ENCODE data around the gene FCHSD1.
A peak's percentile ranks its signal among the peaks of the same experiment; 100 is the strongest.
"Not testable (repeated sequence)": the region's sequence is repeated elsewhere in the genome, so short reads cannot be mapped to it uniquely, and the experiment has no call there.

FCHSD1 gene

DNA sequence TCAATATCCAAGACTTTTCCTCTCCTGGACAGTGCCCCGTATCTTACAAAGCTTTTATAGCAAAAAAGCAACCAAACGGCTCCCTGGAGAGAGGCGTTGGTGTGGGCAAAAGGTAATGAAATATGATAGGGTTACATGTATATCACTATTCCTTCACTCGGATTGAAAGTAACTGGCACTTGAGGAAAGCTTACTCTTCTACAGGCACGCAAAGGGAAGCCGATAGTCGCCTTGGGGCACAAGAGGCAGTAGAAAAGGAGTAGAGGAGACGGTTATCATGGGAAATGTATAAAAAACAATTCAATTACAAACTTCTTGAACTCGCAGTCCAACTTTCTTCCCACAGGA is 33.6 kb downstream of the FCHSD1 start:
- no peak for DNase-seq (ENCODE audit: low read depth)

DNA sequence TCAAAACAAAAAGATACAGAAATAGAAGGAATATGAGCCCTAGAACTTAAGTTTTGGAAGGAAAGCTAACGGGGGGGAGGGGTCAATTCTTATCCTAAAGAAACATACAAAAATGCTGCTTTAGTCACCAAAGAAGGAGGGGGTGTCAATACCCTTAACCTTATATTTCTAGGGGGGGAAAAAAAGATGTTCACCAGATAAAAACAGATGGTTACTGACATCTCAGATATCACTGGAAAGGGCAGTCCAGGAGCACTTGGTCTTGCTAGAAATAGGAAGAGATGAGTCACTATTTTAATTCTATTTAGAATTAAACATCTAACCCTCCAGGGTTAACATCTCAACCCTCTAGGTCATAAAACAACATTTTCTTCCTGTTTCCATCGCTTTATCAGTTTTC is 34.1 kb downstream of the FCHSD1 start:
- no peak for DNase-seq (ENCODE audit: low read depth)

DNA sequence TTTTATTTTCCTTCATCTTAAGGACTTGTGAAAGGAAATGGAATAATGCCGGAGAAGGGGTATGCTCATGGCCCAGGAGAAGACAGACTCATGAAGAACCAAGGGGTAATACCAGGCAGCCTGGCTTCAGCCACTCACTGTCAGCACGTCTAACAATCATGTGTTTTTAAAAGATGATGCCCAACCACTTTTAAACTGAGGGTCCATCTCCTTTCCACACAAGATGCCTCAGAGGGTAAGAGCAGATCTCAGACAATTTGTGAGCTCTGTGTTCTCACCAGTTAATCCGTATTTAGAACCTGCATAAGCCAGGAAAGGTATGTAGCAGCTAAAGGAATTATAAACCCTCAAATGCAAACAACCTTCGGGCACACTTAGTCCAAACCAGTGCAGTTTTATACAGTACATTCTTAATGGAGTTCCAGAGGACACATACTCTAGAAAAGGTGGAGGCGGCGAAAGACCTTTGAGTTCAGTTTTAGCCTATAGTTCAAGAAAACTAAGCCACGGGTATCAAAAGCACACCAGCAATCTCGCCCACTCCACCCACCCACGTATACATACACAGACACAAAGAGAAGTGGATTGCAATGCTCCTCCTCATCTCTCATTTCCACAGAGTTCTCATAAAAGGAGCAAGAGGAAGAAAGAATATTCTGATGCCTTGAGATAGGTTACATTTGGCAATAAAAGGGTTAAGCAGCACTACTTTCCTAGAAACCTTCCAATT is 35.1 kb downstream of the FCHSD1 start:
- DNase-seq (ENCODE audit: low read depth) = no peak

DNA sequence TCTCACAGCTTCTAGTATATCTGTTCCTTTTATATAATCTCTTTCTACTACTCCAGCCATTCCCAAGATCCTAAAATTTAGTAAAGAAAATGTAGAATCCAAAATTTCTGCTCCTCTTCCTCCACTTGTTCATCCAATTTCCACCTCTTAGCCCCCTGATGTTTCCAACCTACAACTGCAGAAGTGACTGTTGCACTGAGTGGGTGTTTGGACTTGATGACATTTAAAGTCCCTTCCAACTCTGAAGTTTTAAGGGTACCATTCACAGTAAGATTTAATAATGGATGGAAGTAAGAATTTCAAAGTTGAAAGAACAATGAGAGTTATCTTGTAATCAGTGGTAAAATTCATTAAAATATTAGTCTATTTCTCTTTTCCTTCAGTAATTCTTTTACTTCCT is 37.9 kb downstream of the FCHSD1 start:
- DNase-seq (ENCODE audit: low read depth) = no peak

DNA sequence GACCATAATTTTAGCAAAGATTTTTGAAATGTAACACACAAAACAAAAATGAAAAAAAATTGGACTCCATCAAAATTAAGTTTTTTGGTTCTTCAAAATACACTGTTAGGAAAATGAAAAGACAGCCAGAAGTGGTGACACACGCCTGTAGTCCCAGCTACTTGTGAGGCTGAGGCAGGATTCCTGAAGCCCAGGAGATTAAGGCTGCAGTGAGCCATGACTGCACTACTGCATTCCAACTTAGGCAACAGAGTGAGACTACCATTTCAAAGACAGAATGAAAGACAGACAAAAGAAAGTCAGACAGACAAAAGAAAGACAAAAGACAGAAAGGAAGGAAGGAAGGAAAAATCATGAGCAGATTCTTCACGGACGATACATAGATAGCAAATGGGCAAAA is 39.9 kb downstream of the FCHSD1 start:
- DNase-seq (ENCODE audit: low read depth) = no peak

DNA sequence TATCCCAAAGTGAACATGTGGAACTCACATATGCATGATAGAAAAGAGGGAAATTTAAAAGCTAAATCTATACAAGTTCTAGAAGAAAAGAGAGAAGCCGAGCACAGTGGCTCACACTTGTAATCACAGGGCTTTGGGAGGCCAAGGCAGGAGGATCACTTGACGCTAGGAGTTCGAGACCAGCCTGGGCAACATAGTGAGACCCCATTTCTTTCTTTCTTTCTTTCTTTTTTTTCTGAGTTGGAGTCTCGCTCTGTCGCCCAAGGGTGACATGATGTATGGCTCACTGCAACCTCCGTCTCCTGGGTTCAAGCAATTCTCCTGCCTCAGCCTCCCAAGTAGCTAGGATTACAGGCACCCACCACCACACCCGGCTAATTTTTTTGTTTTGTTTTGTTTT is 41.3 kb downstream of the FCHSD1 start:
- not testable (repeated sequence) for DNase-seq (ENCODE audit: low read depth)

DNA sequence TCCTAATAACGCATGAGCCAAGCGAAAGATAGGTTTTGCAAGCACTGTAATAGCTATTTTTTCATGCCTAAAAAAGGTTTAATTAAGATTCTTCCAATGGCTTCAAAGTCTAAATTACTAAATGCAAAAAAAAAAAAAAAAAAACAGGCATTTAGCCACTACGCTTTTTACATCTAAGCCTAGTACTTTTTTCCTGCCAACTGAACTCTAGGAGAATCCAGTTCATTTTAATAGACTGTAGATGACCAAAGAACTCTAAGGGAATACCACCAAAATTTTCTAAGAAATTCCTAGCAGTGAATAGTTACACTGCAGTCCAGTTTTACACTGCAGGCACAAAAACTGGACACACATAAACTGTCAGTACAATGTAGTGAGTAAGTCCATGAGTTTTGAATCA is 42.2 kb downstream of the FCHSD1 start:
- DNase-seq (ENCODE audit: low read depth) = no peak

DNA sequence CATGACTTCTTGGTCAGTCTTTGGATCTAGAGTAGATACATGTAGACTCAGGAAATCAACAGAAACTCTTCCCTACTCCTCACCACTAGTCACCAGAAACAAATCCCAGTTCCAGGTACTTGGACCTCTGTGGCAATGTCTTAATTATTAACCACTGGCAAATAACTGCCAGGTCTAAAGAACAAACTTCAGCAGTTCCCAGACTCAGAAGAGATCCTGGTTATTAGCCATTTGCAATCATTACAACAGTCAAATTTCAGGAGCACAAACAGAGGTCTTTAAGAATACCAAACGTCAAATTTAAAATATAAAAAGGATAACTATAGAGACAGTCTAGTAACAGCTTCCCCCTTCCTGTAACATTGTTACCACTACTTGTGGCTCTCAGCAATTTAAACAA is 42.7 kb downstream of the FCHSD1 start:
- no peak for DNase-seq (ENCODE audit: low read depth)

DNA sequence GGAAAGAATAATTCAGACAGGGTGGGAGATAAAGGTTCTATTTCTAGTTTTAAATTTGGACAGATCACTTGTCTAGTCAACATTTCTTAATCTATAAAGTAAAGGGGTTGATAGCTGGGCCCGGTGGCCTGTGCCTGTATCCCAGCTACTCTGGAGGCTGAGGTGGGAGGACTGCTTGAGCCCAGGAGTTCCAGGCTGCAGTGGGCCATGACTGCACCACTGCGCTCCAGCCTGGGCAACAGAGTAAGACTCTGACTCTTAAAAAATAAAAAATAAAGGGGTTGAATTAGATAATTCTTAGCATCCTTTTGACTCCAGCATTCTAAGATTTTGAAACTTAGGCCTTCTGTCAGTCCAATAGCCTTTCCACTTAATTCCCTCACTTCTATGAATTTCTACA is 43.2 kb downstream of the FCHSD1 start:
- no peak for DNase-seq (ENCODE audit: low read depth)

DNA sequence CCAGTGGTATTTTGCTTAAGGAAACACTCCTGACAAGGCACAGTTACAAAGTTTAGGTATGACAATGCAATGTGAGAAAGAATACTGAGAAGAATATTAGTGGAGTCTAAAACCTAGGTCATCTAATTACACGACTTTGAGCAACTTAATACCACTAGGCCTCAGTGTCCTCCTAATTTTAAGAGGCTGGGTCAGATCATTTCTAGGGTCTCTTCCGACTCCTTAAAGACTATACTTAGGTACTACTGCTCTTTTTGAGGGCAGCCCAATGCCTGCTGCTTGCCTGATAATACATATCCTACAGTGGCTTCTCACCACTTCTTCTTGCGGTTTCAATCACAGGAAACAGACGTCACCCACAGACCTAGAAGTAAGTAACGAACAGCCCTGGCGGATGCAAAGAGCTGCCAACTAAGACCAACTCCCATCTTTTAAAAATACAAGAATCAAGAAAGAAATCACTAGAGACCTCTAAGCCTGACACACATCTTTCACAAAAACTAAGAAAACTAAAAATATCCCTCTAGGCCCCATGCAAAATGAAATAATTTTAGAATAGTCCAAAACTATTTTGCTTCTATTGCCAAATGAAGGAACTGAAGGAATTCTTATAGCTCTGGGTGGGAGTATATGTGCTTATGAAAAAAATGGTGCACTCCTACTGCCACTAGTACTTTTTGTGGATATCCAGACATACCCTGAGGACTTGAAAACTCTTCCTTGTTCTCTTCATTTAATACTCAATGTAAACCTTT is 45.5 kb downstream of the FCHSD1 start:
- peak; percentile 85 for DNase-seq (ENCODE audit: low read depth)

DNA sequence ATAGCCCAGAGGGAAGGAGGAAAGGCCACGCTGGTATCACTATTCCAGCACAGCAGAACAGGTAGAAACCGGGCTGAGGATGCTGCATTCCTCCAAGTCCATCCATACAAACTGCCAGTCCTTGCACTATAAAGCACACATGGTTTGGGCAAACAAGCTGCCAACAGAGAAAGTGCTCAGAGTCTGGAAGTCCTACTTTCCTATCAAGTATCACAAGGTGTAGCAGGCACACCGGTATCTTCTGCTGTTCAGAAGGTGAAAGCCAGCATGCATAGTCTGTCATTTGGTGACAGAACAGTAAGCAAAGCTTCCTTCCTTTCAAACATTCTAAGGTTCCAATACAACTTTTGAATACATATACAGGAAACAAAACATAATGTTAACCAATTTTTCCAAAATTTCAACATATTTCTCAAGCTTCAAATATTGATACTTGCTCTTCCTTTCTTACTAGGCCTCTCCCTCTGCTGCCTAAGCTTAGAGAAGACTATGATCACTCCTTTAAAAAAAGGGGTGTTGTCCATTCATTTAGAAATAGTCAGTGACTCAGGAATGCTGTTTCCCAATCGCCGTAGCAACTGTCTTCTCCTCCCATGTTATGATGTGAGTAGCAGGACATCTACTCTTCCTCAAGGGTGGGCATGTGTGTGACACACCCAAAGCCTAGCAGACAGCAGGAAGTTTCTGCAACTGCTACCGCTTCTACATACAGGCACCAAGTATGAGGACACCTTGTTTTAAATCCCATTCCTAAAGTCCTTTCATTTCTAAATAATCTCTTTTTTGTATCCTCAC is 47.1 kb downstream of the FCHSD1 start:
- DNase-seq (ENCODE audit: low read depth) = no peak

DNA sequence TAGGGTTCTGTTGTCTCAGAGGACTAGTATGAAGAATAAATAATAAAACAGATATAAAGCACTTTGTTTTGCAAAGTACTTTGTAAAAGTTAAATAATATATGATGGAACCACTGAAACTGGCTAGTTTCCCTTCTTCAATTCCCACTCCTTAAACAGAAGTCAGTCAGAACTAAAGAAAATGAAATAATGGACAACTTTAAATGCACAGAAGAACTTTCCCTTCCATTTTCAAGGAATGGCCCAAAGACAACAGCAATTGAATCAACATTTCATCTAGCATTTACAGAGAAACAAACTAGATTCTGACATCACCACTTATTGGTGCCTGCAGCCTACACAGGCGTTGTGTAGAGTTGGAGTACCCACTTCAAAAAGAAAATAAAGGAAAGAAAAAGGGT is 48.6 kb downstream of the FCHSD1 start:
- no peak for DNase-seq (ENCODE audit: low read depth)

DNA sequence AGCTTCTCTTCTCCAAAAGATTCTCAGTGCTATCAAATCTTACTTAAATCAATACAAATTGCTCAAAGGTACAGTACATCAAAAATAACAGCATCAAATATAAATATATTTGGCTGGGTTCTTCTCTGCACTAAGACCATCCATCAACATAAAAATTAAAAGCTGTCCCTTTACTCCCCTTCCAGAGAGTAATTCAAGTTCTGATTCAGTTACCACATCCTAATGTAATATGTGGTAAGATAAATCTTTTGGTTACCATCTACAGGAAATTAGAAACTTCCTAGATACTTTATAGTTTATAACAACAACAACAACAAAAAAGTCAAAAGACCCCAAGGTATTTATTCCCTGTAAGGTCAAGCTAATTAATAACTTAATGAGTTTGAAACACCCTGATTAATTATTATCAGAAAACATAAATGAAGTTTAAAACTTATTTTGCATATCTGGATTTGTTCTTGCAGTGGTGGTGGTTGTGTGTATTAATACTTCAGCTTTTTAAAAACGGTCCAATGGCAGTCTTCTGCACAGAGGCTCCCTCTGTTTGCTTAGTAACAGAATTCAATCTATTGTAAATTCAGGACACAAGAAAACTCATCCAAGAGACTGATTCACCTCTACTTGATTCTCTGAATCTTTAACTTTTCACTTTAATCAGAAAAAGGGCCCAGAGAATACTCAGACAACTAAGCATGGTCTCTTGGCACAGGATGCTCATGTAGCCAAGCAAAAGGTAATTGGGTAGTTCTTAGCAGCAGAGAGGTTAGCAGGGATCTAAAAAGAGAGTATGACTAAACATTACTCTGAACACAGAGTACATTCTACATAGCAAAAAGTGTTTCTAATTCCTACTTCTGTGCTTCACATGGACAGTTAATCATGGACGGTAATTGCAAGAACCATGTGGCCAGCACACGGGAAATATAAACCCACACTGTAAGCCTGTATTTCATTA is 52.5 kb downstream of the FCHSD1 start:
- DNase-seq (ENCODE audit: low read depth) = no peak

DNA sequence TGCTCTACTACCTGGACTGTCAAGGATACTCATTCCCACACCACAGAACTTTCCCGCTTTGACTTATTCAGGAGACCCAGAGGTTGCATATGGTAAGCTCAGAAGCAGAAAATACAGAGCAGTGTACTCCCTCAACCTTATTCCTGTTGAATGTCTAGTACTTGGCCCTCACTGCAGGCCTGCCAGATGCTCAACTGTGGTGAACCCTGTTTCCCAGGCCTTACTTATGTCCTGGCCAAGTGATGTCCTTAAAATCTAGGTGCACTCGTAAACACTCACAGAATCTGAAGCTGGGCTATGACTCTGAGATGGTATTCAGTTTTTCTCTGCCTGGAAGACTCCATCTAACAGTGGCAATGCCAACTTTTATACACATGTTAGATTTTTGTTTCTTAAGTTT is 53.4 kb downstream of the FCHSD1 start:
- no peak for DNase-seq (ENCODE audit: low read depth)

DNA sequence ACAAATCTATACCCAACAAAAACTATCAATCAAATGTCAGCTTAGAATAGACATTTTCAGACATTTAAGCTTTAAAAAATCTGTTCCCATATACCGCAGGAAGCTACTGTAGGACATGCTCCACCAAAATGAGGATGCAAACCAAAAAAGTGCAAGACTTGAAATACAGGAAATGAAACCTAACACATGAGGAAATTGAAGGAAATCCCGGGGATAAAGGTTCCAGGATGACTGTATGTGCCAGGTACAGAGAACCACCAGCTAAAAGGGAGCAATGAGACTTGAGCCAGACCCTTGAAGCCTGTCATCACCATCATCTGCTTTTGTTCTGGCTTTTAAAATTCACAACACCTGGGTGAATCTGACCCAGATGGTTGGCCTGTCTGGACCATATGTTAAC is 53.8 kb downstream of the FCHSD1 start:
- DNase-seq (ENCODE audit: low read depth) = no peak

DNA sequence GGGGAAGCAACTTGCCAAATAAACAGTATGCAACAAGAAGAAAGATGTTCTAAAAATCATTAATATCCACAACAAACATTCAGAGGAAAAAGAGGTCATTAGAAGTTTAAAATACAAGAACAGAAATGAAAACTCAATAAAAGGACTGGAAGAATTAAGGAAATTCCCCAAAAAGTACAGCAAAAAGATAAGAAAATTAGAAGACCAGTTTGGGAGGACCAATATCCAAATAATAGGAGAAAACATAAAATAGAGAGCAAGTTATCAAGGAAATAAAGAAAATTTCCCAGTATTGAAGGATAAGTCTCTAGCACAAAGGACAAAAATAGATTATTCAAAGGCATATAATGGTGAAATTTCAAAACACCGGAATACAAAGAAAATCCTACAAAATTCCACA is 54.4 kb downstream of the FCHSD1 start:
- no peak for DNase-seq (ENCODE audit: low read depth)

DNA sequence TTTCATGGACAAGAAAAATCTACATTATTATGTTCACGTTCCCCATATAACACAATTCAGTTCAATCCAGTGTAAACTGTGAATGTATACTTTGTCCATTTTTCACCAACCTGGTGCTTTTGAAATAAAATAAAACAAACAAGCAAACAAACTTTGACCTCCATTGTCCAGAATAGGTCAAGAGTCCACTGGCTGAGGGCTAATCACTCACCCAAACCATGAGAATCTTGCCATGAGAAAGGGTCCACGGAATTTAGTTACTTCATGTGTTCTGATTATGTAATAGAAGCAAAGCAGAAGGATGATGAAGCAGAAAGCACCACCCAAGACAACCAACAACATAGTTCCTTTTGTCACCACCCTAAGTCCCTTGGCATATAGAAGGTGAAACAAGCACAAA is 61.1 kb downstream of the FCHSD1 start:
- DNase-seq (ENCODE audit: low read depth) = no peak

All from CMK (cell line).